NOMO-1 treated with DMSO at 0.1 percent for 48 hours (cell line): ENCODE results near the gene BCL6.

Experiments
- DNase-seq: peaks from one replicate; lab custom pipeline; 2025; ENCODE audit not compliant: unreplicated experiment; lab: John Stamatoyannopoulos, UW

The BCL6 gene

GRCh38 chr3:187739561-187740332 is 5.5 kb downstream of the BCL6 start:
- DNase-seq: peak; percentile 83

- DNase-seq: peak; percentile 63
These were observed 6.1 kb downstream of the BCL6 start for GRCh38 chr3:187739094-187739560.

GRCh38 chr3:187738331-187739093 is 6.8 kb downstream of the BCL6 start:
- peak; percentile 91 for DNase-seq

GRCh38 chr3:187738071-187738330 is 7.3 kb downstream of the BCL6 start:
- no peak for DNase-seq

GRCh38 chr3:187737368-187738070 is 7.7 kb downstream of the BCL6 start:
- DNase-seq: peak; percentile 27

- no peak for DNase-seq
These were observed 8.3 kb downstream of the BCL6 start for GRCh38 chr3:187737006-187737367.

- no peak for DNase-seq
These were observed 8.8 kb downstream of the BCL6 start for GRCh38 chr3:187736418-187736871.

GRCh38 chr3:187735837-187736236 is 9.4 kb downstream of the BCL6 start:
- no peak for DNase-seq

GRCh38 chr3:187735383-187735782 is 9.9 kb downstream of the BCL6 start:
- no peak for DNase-seq

GRCh38 chr3:187734841-187735240 is 10.4 kb downstream of the BCL6 start:
- no peak for DNase-seq

- no peak for DNase-seq
These were observed 11.9 kb downstream of the BCL6 start for GRCh38 chr3:187733371-187733770.

- no peak for DNase-seq
These were observed 15.7 kb downstream of the BCL6 start for GRCh38 chr3:187729598-187729997.

- DNase-seq: no peak
These were observed 16.2 kb downstream of the BCL6 start for GRCh38 chr3:187728940-187729583.

GRCh38 chr3:187728248-187728647 is 17.0 kb downstream of the BCL6 start:
- DNase-seq: no peak

GRCh38 chr3:187726564-187726963 is 18.7 kb downstream of the BCL6 start:
- no peak for DNase-seq

- no peak for DNase-seq
These were observed 19.5 kb downstream of the BCL6 start for GRCh38 chr3:187725653-187726370.

GRCh38 chr3:187725224-187725623 is 20.0 kb downstream of the BCL6 start:
- no peak for DNase-seq

- DNase-seq: no peak
These were observed 23.1 kb downstream of the BCL6 start for GRCh38 chr3:187722206-187722612.

GRCh38 chr3:187721055-187721454 is 24.2 kb downstream of the BCL6 start:
- no peak for DNase-seq

- no peak for DNase-seq
These were observed 25.0 kb downstream of the BCL6 start for GRCh38 chr3:187720337-187720670.
